HG03432 (cell line): ENCODE results near the gene PRDX2.
"Not testable (repeated sequence)": the region's sequence is repeated elsewhere in the genome, so short reads cannot be mapped to it uniquely, and the experiment has no call there.

ENCODE experiments used
- ATAC-seq: cut with Tn5 transposase; IDR thresholded peaks from one replicate; pipeline ENCODE4 v1.9.1; 2021; ENCODE audit warnings: mild to moderate bottlenecking, moderate library complexity; ENCODE audit not compliant: unreplicated experiment

The PRDX2 gene

DNA sequence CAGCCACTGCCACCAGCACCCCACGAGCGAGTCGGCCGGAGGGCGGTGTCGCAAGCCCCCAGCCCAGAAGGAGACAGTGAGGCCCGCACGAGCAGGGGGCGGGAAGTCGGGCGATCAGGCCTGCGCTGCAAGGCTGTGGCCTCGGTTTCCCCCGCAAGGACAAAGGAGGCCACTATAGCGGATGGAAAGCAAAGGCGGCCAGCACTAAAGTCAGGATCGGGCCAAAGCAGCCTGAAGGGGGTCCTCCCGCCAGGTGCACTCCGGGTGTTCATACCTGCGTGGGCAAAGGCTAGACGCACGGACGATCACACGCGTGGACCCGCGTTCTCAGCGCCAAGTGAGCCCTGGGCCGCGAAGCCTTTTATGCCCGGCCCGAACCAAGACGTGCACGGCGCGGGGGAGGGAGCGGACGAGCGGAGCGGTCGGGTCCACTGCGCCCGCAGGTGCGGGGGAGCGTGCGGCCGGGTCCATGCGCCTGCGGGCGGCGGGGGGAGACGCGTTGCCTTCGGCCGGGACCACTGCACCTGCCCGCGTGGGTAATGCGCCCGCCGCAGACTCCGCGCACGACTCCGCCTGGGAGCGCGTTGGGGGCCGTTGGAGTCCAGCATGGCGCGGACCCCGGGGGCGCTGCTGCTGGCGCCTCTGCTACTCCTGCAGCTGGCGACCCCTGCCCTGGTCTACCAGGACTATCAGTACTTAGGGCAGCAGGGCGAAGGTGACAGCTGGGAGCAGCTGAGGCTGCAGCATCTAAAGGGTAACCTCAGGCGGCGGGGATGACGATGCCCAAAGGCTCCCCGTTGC lies at the start of gene PRDX2, which contains the start of gene THSD8:
PRDX2 (minus strand) TSS at position 335 of the 801 bp plus-strand sequence. CDS start 539 bp downstream, outside the sequence.
THSD8 (plus strand) TSS at position 604 of the 801 bp plus-strand sequence; CDS start at position 607, 3 bp downstream.
- ATAC-seq: no peak

DNA sequence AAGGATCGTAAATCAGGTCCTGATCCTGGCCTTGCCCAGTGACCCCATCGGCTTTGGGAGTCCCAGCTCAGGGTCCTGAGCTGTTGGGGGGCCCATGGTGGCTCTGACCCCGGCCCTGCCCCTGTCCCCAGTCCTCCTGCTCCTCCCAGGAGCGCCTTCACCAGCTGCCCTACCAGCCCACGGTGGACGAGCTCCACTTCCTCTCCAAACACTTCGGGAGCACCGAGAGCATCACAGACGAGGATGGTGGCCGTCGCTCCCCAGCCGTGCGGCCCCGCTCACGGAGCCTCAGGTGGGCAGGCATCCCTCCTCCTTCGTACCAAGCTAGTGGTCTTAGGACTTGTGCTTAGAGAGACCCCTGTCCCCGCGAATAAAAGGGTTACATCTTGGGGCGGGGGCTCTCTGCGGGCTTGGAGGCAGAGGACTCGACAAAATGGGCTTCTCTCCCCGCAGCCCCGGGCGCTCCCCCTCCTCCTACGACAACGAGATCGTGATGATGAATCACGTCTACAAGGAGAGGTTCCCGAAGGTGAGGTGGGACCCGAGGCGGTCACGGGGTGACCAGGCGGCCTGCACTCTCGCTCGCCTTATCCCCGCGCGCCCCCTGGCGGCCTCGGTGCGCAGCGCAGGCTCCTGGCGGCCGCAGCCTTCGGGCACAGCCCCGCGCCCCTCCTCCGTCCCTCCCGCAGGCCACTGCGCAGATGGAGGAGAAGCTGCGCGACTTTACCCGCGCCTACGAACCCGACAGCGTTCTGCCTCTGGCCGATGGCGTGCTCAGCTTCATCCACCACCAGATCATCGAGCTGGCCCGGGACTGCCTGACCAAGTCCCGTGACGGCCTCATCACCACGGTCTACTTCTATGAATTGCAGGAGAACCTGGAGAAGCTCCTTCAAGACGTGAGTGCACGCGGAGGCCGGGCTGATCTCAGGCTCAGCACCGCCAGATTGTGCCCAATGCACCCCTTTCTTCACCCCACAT lies 45.8 kb upstream of the PRDX2 start:
- ATAC-seq: no peak

DNA sequence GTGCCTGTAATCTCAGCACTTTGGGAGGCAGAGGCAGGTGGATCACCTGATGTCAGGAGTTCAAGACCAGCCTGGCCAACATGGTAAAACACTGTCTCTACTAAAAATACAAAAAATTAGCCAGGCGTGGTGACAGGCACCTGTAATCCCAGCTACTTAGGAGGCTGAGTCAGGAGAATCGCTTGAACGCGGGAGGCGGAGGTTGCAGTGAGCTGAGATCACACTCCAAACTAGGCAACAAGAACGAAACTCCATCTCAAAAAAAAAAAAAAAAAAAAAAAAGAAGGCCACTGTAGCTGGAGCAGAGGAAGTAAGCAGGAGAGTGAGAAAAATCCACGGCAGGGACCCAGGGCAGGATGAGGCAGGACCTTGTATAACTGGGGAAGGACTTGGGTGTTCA lies 45.0 kb upstream of the PRDX2 start:
- ATAC-seq: not testable (repeated sequence)

DNA sequence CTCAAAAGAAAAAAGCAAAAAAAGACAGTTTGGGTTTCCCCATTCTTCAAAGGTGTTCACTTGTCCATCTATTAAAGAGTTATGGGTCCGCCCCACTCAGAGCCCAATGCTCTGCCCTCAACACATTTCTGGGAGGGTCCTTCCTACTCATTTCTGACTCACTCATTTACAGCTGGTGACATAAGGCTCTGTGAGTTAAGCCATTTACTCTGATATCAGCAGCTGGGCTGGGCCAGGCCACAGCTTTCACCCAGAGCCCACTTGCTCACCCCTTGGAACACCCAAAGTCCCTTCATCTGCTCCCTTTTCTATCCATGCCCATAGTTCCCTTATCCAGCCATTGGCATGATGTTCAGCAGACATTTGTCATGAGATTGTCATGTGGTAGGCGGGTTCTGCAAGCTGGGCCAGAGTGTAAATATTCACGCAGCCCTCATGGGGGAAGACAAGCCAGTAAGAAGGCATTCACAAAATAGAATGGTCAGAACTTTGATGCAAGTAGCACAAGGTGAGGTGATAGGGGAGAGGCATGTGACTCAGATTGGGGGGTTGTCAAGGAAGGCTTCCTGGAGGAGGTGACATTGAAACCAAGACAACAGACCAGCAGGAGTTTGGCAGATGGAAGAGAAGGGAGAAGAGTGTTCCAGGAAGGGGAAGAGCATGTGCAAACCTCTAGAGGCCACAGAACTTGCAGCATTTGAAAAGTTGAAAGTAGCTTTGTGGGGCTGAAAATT lies 42.6 kb upstream of the PRDX2 start:
- ATAC-seq: no peak

DNA sequence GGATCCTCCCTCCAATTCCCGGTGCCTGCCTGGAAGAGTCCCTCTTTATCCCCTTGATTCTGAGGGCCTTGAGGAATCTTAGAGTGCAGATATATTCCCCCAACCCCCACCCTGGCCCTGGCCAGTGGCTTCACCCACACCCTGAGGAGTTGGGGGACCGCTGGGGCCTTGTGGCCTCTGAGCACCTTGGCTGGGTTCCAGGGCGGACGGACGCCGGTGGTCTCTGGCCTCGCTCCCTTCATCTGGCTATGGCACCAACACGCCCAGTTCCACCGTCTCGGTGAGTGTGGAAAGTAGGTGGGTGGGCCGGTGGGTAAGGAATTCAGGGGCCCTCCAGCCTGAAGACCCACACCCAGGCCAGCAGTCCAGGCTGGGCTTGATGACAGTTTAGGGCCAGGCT lies 41.7 kb upstream of the PRDX2 start:
- ATAC-seq: no peak

DNA sequence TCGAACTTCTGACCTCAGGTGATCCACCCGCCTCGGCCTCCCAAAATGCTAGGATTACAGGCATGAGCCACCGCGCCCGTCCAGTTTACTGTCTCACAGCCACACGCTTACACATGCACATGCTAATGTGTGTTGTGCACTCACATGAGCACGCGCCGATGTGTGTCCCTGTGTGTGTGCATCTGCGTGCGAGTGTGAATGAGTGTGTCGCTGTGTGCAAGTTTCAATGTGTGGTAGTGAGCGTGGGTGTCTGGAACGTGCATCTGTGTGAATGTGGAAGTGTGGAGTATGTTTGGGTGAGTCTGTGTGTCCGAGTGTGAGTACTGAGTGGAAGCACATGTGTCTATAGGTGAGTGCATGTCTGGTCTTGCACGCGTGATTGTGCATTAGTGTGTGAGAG lies 40.9 kb upstream of the PRDX2 start:
- no peak for ATAC-seq

DNA sequence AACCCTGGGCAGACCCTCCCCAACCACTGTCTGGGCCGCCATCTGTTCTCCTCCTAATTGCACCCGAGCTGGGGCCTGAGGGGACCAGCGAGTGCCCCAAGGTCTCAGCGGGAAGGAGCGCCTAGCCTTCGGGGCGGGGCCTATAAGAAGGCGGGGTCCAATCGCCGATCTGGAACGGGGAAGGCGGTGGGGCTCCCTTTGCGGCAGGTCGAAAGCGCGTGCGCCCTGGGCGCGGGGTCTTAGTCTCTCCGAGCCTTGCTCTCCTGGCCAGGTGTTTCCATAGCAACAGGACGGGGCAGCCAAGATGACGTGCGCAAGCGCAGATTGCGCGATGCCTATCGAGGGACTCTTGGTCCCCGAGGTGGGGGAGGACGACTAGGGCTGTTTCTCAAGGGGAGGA lies 39.5 kb upstream of the PRDX2 start:
- ATAC-seq: no peak

DNA sequence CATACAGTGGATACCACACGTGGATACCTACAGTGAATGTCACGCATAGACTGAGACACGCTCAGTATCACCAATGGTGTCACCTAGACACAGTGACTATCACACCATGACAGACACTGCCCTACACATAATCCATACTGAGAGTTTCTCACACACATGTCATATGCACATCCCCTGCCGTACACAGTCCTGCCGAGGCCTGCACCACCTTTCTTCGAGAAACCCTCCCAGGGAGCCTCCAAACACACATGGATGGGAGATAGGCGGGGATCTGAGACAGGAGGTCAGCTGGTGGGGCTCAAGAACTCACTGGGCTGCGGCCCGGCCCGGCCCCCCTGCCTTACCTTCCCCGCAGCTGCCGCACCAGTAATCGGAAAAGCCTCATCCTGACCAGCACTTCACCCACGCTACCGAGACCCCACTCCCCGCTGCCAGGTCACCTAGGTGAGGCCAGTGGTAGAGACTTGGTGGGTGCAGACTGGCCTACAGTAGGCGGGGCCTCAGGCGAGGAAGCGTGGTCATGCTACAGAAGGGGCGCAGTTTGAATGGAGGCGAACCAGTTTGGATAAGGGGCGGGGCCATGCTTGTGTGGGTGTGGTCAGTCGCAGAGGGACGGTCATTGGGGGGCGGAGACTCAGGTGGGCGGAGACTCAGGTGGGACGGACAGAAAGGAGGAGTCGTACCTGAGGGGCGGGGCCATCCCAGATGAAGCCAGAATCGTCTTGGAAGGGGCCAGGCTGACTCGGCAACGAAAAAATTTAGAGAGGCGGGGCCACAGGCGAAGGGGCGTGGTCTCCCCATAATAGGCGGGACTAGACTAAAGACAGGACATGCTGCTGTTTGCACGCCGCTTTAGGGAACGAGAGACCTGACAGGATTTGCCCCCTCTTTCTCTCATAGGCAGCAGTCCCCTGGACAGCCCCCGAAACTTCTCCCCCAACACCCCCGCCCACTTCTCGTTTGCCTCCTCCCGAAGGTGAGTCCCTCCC lies 38.8 kb upstream of the PRDX2 start:
- no peak for ATAC-seq

DNA sequence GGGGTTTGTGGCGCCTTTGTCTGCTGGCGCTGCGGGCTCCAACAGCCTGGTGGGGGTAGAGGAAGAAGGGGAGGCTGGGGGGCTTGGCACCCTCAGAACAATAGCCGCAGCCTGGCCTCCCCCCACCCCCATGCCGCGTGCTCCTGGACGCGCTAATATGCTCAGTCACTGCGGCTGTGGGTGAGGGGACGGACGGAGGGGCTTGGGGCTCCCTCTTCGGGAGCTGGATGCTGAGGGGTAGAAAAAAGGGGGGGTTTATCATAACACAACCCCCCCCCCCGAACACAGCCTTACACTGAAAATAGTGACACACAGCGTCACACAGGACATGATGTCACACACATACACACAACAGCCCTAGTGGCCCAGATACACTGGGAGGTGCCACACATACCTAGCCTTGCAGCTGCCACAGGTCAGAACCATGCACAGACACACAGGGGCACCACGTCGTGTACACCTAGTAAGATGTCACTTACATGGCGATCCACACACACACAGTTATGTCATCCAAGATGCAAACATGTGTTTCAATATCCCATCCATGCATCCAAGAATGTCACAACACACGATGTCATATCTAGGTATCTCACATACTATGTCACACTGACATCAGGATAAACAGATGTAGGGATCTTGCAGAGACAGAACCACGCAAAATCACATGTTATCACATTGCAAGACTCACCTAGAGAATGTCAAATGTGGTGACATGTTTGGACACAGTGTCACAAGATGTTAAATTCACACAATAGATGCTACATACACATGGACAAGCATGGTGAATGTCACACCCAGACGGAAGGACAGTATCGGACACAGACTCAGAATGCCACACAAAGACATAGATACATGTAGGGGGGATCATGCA lies 37.5 kb upstream of the PRDX2 start:
- ATAC-seq: no peak

DNA sequence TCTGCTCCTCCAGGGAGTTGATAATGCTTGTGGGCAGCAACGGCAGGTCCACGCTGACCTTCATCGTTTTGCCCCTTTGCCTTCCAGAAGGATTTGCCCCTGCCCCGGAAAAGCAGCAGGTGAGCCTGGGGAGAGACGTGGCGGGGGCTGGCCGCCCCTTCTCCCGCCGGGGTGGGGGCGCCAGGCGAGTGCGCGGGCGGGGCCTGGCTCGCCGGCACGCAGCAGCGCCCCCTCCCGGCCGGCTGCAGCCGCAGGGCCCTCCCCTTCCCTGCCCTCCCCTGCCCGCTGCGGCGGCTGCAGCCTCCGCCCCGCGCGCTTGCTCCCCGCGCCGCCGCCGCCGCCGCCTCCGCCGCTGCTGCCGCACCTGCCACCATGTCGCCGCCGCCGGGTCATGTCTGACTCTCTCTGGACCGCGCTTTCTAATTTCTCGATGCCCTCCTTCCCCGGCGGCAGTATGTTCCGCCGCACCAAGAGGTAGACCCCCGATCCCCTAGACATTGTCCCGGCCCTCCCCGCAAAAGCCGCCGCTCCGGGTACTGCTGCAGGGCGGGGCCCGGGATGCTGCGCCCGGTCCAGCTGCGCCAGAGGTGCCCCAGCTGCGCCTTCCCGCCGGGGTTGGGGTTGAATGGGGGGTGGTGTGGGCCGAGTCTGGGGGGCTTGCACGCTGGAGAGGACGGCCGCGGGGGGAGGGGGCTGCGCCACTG lies 36.7 kb upstream of the PRDX2 start, which contains the start of gene MAST1:
MAST1 (plus strand) TSS at position 334 of the 704 bp plus-strand sequence; CDS start at position 392, 58 bp downstream.
- no peak for ATAC-seq

DNA sequence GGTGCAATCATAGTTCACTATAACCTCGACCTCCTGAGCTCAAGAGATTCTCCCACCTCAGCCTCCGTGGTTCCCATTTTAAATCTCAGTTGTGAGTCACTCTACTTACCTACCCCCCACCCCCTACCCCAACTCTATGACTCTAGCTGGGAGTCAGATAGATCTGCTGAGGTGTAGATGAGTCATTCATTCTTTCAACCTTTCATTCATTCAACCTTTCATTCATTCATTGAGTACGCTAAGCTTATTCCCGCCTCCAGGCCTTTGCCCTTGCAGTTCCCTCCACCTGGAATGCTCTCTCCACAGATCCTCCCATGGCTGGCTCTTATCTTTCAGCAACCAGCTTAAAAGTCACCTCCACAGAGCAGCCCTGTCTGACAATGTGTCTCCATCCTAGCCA lies 35.6 kb upstream of the PRDX2 start:
- no peak for ATAC-seq

DNA sequence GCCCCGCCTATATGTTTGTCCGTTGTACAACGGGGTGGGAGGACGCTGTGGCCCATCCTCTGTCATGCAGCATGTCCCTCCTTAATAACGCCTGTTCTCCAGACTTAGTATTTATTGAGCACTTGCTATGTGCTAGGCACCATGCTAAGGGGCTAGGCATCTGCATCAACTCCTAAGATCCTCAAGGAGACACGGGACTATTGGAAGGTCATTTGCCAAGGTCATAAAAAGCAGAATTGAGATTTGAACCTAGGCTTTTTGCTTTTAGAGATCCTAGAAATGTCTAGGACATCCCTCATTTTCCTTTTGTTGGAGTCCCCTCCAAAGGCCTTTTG lies 34.9 kb upstream of the PRDX2 start:
- no peak for ATAC-seq

DNA sequence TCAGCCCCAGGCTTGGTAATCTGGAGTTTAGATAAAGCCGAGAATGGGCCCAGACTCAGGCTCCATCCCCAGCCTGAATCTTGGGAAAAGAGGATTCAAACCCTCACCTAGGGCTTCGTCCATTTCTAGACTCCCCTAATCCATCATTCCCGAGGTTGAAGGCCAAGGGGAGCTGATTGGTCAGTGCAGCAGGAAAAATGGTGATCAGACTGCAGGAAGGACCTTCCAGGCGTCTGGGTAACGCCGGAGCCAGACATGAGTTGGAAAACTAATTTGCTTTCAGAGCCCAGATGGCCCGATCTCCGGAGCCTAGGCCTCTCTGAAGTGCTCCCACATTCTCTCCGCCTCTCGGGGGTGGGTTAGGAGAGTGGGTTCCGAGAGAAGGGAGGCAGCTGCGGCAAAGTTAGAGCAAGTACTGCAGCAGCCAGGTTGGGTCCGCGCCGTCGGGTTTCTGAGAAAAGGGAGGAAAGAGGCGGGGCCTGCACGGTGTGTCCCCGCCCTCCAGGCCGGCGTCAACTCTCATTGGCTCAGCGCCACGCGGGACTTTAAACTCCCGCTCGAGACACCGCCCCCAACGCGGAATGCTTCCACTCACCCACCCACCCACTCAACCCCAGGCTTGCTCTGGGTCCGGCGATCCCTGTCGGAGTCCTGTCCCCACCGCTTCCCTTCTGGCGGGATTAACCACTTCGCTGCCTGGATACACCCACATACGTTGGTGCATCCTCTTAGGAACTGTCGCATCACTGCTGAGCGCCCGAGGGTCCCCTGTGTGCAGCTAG lies 33.6 kb upstream of the PRDX2 start:
- ATAC-seq: no peak

DNA sequence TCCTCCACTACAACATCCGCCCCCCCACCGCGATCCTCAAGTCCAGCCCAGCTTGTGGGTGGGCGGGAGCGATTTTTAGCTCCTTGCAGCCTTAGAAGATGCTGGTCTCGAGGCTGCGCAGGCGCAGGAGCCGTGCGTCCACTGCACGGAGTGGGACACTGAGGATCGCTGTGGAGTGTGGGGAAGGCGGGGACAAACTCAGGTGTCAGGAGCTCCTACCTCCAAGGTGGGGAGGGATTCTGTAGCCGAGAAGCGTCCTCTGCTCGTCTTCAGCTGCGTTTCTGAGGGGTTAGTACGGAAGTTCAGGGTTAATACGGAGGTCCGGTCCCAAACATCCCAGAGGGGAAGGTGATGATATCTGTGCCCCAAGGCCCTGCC lies 33.0 kb upstream of the PRDX2 start, which contains the start of gene RTBDN:
RTBDN (minus strand) TSS at position 14 of the 378 bp plus-strand sequence. CDS start 4,600 bp downstream, outside the sequence.
- ATAC-seq: no peak

DNA sequence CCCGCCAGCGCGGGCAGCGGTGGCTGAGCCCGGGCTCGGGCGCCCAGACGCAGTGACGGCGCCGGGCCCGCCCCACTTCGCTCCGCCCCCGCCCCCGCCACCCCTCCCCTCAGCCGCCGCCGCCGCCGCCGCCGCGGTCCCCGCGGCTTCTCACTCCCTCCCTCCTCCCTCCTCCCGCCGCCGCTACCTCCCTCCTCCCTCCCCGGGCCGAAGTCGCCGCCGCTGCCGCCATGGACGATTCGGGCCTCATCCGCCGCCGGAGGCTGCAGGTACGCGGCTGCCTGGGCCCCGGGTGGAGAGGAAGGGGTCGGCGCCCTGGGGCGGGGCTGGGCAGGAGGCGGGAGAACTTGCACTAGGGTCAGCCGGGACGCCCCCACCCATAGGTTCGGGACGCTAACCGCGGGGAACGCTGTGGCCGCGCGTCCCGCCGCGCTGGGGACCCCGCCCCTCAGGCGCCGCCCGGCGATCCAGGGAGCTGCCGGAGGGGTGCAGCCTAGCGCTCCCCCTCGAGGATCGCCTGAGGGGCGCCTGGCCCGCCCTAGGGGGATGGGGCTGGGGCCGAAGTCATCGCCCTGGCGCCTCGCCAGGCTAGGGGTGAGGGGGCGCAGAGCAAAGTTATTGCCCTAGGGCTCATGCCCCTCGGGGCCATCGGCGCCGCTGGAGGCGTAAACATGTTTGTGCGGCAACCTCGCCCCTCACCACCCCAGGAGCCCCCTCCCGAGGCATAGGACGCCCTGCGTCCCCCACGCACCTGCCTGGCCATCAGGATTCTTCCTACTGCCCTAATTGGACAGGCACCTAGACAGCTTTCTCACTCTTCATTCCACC lies 32.4 kb upstream of the PRDX2 start:
- ATAC-seq: no peak

DNA sequence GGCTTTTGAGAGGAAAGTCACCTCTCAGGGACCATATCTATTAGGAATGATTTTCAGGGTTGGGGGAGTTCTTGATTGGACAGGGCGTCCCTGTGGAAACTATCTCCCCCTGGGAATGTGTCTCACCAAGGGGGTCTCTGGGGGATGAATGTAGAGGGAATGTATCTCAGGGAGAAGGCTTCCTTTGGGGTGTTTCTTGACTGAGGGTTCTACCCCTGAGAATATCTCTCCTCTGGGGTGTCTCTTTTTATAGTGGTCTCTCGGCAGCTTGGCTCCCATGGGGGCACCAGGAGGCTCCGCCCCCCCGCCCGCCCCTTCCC lies 31.8 kb upstream of the PRDX2 start:
- no peak for ATAC-seq

DNA sequence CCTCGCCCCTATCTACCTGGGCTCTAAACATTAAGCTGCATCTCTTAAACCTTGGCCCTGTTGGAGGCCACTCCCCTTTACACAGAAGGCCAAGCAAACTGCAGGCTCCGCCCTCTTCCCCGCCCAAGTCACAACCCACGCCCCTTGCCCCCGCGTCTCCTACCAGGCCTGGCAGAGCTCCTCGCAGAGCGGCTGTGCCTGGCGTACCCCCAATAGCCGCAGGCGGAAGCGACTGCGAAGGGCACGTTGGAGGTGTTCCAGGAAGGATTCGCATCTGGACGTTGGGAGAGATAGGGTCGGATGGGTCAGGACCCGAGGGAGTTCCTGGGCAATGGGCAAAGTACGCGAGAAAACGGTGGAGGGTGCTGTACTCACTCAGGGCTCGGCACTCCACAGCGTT lies 26.9 kb upstream of the PRDX2 start:
- ATAC-seq: no peak
